GM19099 (cell line): Measurements from ENCODE around the gene PPP2R5C.

Source experiments
- POLR2A ChIP-seq: IDR thresholded peaks from 3 replicates; pipeline ENCODE4 v1.6.1; 2011; ENCODE audit warnings: low read depth; ENCODE audit not compliant: insufficient read length; ENCODE audit errors: extremely low read depth

Gene PPP2R5C

GRCh38 chr14:101788016-101788635, 26.6 kb downstream of the PPP2R5C start:
- no peak for TF ChIP-seq POLR2A

- TF ChIP-seq POLR2A = no peak
Observed at GRCh38 chr14:101789222-101789621, 27.7 kb downstream of the PPP2R5C start.

GRCh38 chr14:101790232-101790631, 28.7 kb downstream of the PPP2R5C start:
- TF ChIP-seq POLR2A = no peak

GRCh38 chr14:101791919-101792572, 30.5 kb downstream of the PPP2R5C start:
- no peak for TF ChIP-seq POLR2A

GRCh38 chr14:101796016-101796415, 34.5 kb downstream of the PPP2R5C start:
- no peak for TF ChIP-seq POLR2A

- TF ChIP-seq POLR2A = no peak
Observed at GRCh38 chr14:101796479-101796878, 35.0 kb downstream of the PPP2R5C start.

GRCh38 chr14:101797856-101798255, 36.3 kb downstream of the PPP2R5C start:
- no peak for TF ChIP-seq POLR2A

GRCh38 chr14:101808020-101808641, 46.6 kb downstream of the PPP2R5C start:
- TF ChIP-seq POLR2A = no peak

- no peak for TF ChIP-seq POLR2A
Observed at GRCh38 chr14:101808894-101809670, 47.6 kb downstream of the PPP2R5C start.

GRCh38 chr14:101809671-101810514, 48.4 kb downstream of the PPP2R5C start:
- TF ChIP-seq POLR2A = peak; percentile 62

- TF ChIP-seq POLR2A = no peak
Observed at GRCh38 chr14:101810897-101811621, 49.5 kb downstream of the PPP2R5C start.

- no peak for TF ChIP-seq POLR2A
Observed at GRCh38 chr14:101812071-101812470, 50.6 kb downstream of the PPP2R5C start.

GRCh38 chr14:101813171-101813759, 51.8 kb downstream of the PPP2R5C start:
- TF ChIP-seq POLR2A = no peak
